HG03378 (cell line): ENCODE measurements around the gene PTPRD.
A peak's percentile ranks its signal among the peaks of the same experiment; 100 is the strongest.

Experiments used
- ATAC-seq: cut with Tn5 transposase; IDR thresholded peaks from one replicate; pipeline ENCODE4 v1.9.1; 2021; ENCODE audit warnings: mild to moderate bottlenecking, moderate library complexity; ENCODE audit not compliant: unreplicated experiment

PTPRD gene

DNA sequence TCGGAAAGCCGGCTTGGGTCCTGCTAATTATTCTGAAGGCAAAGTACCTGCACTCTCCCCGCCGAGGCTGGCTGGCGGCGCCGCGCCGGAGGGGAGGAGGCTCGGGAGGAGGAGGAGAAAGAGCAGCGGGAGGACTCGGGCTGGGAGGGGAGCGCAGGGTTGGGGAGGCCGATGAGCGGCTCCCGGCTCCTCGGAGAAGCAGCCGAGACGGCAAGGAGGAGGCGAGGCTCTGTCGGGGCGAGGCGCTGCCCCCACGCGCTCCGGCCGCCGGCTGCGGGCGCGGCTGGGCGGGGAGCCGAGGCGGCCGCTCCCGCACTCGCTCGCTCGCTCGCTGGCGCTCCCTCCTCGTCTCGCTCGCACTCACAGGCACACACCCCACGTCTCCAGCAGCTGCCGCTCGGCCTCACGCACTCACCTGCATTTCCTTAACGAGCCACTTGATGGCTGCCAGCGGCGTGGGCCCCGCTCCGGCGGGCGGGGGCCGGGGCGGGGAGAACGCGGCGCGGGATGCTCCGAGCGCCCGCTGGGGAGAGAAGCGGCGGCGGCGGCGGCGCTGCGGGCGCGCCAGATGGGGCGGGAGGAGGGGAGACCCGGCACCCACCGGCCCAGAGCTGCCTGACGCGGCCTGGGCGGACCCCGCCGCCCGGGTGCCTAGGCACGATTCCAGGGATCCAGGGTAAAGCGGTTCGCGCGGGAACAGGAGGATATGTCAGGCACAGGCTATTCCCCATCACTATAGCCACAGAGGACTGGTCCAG is at the start of gene PTPRD:
Gene PTPRD (minus strand): TSS at position 362 of the 758 bp plus-strand sequence.
- ATAC-seq, result peak; percentile 90

GRCh38 chr9:10661994-10662393 is 49.2 kb upstream of the PTPRD start:
- ATAC-seq, result no peak

GRCh38 chr9:10661376-10661775 is 48.6 kb upstream of the PTPRD start:
- ATAC-seq, result no peak

DNA sequence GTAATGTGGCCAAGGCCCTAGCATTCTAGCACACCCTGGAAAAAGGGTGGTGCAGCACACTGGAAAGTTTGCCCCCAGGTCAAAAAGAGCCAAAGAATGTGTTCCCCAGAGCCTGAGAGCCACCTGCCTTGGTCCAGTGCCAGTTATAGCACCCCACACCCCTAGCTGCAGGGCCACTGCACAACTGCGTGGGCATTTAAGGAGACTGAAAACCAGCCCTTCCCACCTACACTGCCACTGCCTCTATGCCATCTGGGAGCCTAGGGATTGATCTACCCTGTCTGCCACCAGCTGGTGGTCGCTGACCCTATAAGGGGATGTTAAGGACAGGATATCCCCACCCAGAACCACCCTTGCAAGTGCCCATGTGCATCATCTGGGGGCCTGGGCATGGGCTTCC is 38.2 kb upstream of the PTPRD start:
- no peak for ATAC-seq

GRCh38 chr9:10649076-10649475 is 36.3 kb upstream of the PTPRD start:
- no peak for ATAC-seq

DNA sequence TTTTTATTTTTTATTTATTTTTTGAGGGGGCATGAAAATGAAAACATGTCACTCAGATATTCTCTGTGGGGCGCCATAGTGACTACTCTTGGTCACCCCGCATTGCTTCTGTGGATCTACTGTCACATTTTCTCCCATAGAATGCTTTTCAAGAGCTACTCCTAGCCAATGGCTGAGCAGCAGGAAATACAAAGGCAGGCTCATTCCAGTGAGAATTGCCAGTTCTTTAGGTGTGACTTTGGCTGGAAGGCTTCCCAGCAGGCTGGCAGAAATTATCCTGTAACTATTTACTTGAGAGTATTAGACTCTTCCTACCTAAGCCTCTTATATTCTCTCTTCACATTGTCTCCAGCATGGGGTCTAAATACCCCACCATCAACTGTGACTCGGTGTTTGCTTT is 21.0 kb upstream of the PTPRD start:
- no peak for ATAC-seq

DNA sequence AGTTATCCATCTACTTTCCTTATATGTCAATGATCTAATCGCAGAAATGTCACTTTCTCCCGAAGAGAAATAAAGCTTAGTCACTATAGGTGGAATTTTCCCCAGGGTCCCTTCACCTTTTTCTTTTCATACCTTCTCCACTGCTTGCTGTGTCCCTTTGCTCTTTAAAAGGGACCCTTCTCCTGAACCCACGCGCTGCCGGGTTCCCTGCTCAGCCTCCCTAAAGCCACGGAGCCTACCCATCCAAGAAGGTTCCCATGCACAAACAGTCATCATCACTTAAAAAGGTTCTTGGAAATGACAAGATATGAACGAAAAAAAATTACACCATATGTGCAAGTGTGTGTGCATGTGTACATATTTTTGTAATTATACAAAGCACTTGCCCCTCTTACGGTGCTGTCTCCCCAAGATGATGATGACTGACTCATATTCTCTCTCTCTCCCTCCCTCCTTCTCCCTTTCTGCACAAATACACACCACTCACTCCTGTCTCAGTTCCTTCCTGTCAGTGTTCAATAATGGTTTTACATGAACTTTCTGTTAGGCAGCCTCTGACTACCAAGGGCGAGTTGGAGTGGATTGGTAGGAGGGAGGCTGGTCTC is 1.5 kb upstream of the PTPRD start:
- ATAC-seq, result no peak

- no peak for ATAC-seq
Observed at GRCh38 chr9:10613419-10613818, 617 bp upstream of the PTPRD start.

GRCh38 chr9:10605388-10605787 is 7.4 kb downstream of the PTPRD start:
- ATAC-seq, result no peak

DNA sequence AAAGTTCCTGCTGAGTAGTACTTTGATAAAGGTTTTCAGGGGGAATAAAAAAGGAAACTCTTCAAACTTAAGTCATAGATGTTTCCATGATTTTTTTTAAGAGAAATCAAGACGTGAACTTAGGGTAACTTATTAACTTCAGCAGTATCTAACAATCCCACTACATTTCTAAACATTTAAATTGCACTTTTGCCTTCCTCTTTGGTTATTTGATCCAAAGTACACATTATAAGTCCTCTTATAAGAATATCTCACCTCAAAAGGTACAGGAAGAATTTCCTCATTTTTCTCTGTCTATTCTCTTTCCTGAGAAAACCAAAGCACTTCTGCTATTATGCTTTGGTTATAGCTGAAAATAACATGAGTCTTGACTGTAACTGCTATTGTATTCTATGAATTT is 7.9 kb downstream of the PTPRD start:
- no peak for ATAC-seq

- no peak for ATAC-seq
Observed at GRCh38 chr9:10597801-10598200, 15.0 kb downstream of the PTPRD start.

- no peak for ATAC-seq
Observed at GRCh38 chr9:10594482-10594881, 18.3 kb downstream of the PTPRD start.

DNA sequence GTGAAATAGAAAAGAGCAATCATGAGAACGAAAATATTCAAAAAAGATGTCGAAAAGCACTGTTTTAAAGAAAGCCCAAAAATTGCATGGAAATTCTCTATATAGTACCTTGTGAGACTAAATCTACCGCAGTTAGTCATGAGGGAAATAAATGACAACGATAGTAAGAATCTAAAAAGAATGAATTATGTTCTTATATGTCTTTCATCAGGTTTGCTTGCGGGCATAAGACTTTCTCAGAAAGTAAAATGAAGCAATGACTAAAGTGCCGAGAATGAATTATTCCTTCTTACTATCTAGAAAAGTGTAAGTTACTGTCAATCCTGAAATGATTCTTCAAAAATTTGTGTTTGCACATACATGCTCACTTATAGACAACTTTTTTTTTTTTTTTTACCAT is 26.4 kb downstream of the PTPRD start:
- ATAC-seq, result no peak

GRCh38 chr9:10571699-10572098 is 41.1 kb downstream of the PTPRD start:
- no peak for ATAC-seq

- ATAC-seq, result no peak
Observed at GRCh38 chr9:10566848-10567247, 46.0 kb downstream of the PTPRD start.

GRCh38 chr9:10562581-10563343 is 50.0 kb downstream of the PTPRD start:
- no peak for ATAC-seq

DNA sequence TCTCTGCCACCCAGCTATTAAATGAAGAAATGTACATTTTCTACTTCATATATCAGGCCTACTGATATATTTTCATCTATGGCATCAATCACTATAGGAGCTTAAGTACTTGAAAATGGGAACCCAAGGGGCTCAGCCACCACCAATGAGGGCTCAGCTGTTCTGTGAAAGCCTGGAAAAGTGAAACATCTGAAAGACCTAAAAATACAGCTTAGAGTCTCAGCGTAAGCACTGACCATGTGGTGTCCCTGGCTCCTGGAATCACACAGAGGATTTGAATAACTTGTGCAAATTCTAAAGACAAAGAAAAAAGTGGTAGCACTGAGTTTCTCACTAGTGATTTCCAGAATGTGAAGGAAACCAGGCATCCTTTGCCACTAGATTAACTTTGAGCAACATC is 64.5 kb downstream of the PTPRD start:
- no peak for ATAC-seq

DNA sequence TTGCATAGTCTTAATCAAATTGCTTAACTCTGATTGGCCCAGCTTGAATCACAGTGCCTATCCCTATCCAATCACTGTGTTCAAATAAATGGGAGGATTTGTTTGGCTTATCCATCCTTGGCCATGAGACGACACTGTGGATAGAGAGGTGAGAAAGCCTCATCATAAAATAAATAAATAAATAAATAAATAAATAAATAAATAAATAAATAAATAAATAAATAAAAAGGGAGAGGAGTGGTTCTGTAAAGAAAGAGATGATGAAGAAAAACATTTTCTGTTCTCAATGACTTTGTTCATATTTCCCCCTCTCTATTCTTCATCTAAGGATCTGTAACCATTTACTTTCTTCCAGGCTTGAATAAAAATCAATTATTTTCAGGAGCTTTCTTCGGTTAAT is 74.7 kb downstream of the PTPRD start:
- no peak for ATAC-seq

DNA sequence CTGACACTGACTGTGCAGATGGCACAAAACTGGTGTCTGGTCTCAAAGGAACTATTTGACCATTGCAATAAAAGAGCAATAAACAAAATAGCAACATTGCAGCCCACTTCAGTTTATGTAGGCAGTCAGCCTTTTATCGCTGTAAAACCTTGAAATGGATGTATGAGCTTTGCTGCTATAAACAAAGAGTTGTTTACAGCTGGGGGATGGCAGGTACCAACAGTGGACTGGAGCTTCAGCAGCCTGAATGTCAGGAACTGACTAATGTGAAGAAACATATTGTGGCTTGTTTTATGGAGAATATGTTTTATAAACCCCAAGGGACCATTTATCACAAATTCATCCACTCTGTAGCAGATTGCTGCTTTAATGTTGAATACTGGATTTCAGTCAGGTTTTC is 78.0 kb downstream of the PTPRD start:
- no peak for ATAC-seq

DNA sequence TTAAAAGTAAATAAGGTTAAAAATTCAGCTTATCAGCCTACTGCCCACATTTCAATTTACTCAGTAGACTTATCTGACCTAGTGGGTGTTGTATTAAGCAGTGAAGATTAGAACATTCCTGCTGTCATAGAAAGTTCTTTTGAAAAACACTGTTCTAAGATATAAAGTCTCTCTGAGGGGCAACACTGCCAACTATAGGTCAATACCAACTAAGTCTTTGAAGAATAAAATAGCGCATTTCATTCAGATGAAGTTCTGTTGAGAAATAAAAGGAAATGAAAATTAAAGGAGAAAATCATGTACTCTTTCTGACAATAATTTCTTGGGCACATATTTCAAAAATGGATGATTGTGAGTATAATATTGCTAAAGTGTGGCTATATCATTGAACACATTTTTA is 86.8 kb downstream of the PTPRD start:
- ATAC-seq, result no peak

- no peak for ATAC-seq
Observed at GRCh38 chr9:10523164-10523563, 89.6 kb downstream of the PTPRD start.

- no peak for ATAC-seq
Observed at GRCh38 chr9:10512144-10512543, 100.7 kb downstream of the PTPRD start.
